Muscle layer of colon (tissue), 2 donors: Measurements from ENCODE around the gene CLCN5.

Experiments used
- H3K27ac ChIP-seq: one replicate; pipeline ENCODE4 v1.7.0; 2013; ENCODE audit warnings: low read depth, mild to moderate bottlenecking, low read length, moderate library complexity
- H3K27me3 ChIP-seq, 2 donors: one replicate each; pipeline ENCODE4 v1.7.0; 2013; ENCODE audit warnings: low read length in 2 of 2, mild to moderate bottlenecking in 2 of 2; ENCODE audit not compliant: insufficient read depth in 2 of 2, control insufficient read depth in 1 of 2
- H3K36me3 ChIP-seq: one replicate; pipeline ENCODE4 v1.7.0; 2013; ENCODE audit warnings: mild to moderate bottlenecking, low read length; ENCODE audit not compliant: insufficient read depth
- H3K4me1 ChIP-seq: one replicate; pipeline ENCODE4 v1.7.0; 2013; ENCODE audit warnings: mild to moderate bottlenecking, low read length; ENCODE audit not compliant: insufficient read depth
- H3K4me3 ChIP-seq, 2 donors: one replicate each; pipeline ENCODE4 v1.7.0; 2013; ENCODE audit warnings: low read length in 2 of 2, low read depth in 1 of 2, mild to moderate bottlenecking in 1 of 2, moderate library complexity in 1 of 2
- H3K9ac ChIP-seq: one replicate; pipeline ENCODE4 v1.7.0; 2013; ENCODE audit warnings: low read length
- H3K9me3 ChIP-seq: one replicate; pipeline ENCODE4 v1.7.0; 2013; ENCODE audit warnings: mild to moderate bottlenecking, low read length
- donor health status: abdominal sarcoma.
- donor health status: Adenocarcinoma of cecum.

Gene CLCN5

GRCh38 chrX:49978176-49978575 lies 55.8 kb downstream of the CLCN5 start:
- no peak overlapping the region for H3K4me3 ChIP-seq
- H3K27me3 ChIP-seq = no peaks in the 10 kb centered on the region
- no peaks in the 10 kb centered on the region for H3K9me3 ChIP-seq
- H3K4me1 ChIP-seq = no peaks in the 10 kb centered on the region
- H3K9ac ChIP-seq = no peak overlapping the region
- no peak overlapping the region for H3K27ac ChIP-seq
- no peaks in the 10 kb centered on the region for H3K36me3 ChIP-seq

- Histone ChIP-seq H3K4me3 (no peak overlapping the region), H3K27me3 (no peaks in the 10 kb centered on the region), H3K27ac (no peak overlapping the region), H3K4me1 (no peaks in the 10 kb centered on the region), H3K36me3 (no peaks in the 10 kb centered on the region), H3K9me3 (no peaks in the 10 kb centered on the region), H3K9ac (no peak overlapping the region)
These were observed 63.7 kb downstream of the CLCN5 start for GRCh38 chrX:49986058-49986457.

- H3K4me3 ChIP-seq = no peak overlapping the region
- H3K27me3 ChIP-seq = no peaks in the 10 kb centered on the region
- no peak overlapping the region for H3K27ac ChIP-seq
- H3K9ac ChIP-seq = no peak overlapping the region
- no peaks in the 10 kb centered on the region for H3K36me3 ChIP-seq
- no peaks in the 10 kb centered on the region for H3K4me1 ChIP-seq
- no peaks in the 10 kb centered on the region for H3K9me3 ChIP-seq
These were observed 65.3 kb downstream of the CLCN5 start for GRCh38 chrX:49987651-49988050.

GRCh38 chrX:49988143-49988542 lies 65.7 kb downstream of the CLCN5 start:
- no peaks in the 10 kb centered on the region for H3K27me3 ChIP-seq

GRCh38 chrX:49991758-49992157 lies 69.4 kb downstream of the CLCN5 start:
- H3K4me1 ChIP-seq = no peaks in the 10 kb centered on the region
- H3K27me3 ChIP-seq = no peaks in the 10 kb centered on the region

More at GRCh38 chrX:49988143-49988542, 65.7 kb downstream of the CLCN5 start:
- no peaks in the 10 kb centered on the region for H3K9me3 ChIP-seq
- H3K27ac ChIP-seq = no peak overlapping the region
- no peaks in the 10 kb centered on the region for H3K4me1 ChIP-seq
- no peaks in the 10 kb centered on the region for H3K36me3 ChIP-seq
- no peak overlapping the region for H3K9ac ChIP-seq
- H3K4me3 ChIP-seq = no peak overlapping the region

GRCh38 chrX:49992853-49993252 lies 70.5 kb downstream of the CLCN5 start:
- H3K4me3 ChIP-seq = no peak overlapping the region
- H3K9ac ChIP-seq = no peak overlapping the region
- no peaks in the 10 kb centered on the region for H3K4me1 ChIP-seq
- H3K27ac ChIP-seq = no peak overlapping the region
- no peaks in the 10 kb centered on the region for H3K27me3 ChIP-seq
- no peaks in the 10 kb centered on the region for H3K9me3 ChIP-seq
- H3K36me3 ChIP-seq = no peaks in the 10 kb centered on the region

More at GRCh38 chrX:49991758-49992157, 69.4 kb downstream of the CLCN5 start:
- H3K9ac ChIP-seq = no peak overlapping the region
- H3K36me3 ChIP-seq = no peaks in the 10 kb centered on the region
- no peak overlapping the region for H3K27ac ChIP-seq
- H3K4me3 ChIP-seq = no peak overlapping the region
- H3K9me3 ChIP-seq = no peaks in the 10 kb centered on the region

GRCh38 chrX:49993661-49994060 lies 71.3 kb downstream of the CLCN5 start:
- H3K27me3 ChIP-seq = no peaks in the 10 kb centered on the region

GRCh38 chrX:49995107-49995731 lies 72.8 kb downstream of the CLCN5 start:
- H3K27me3 ChIP-seq = no peaks in the 10 kb centered on the region
- H3K27ac ChIP-seq = no peak overlapping the region
- no peak overlapping the region for H3K4me3 ChIP-seq
- H3K9ac ChIP-seq = no peak overlapping the region
- no peaks in the 10 kb centered on the region for H3K36me3 ChIP-seq
- no peaks in the 10 kb centered on the region for H3K9me3 ChIP-seq
- H3K4me1 ChIP-seq = no peaks in the 10 kb centered on the region

More at GRCh38 chrX:49993661-49994060, 71.3 kb downstream of the CLCN5 start:
- Histone ChIP-seq H3K9ac (no peak overlapping the region), H3K9me3 (no peaks in the 10 kb centered on the region), H3K27ac (no peak overlapping the region), H3K4me1 (no peaks in the 10 kb centered on the region), H3K36me3 (no peaks in the 10 kb centered on the region), H3K4me3 (no peak overlapping the region)

GRCh38 chrX:49995795-49996455 lies 73.5 kb downstream of the CLCN5 start:
- Histone ChIP-seq H3K27ac (no peak overlapping the region), H3K4me1 (no peaks in the 10 kb centered on the region), H3K27me3 (no peaks in the 10 kb centered on the region), H3K9ac (no peak overlapping the region), H3K4me3 (no peak overlapping the region), H3K36me3 (no peaks in the 10 kb centered on the region), H3K9me3 (no peaks in the 10 kb centered on the region)

- H3K4me1 ChIP-seq = no peaks in the 10 kb centered on the region
- no peaks in the 10 kb centered on the region for H3K36me3 ChIP-seq
- H3K9me3 ChIP-seq = no peaks in the 10 kb centered on the region
- H3K4me3 ChIP-seq = no peak overlapping the region
- H3K27ac ChIP-seq = no peak overlapping the region
- no peaks in the 10 kb centered on the region for H3K27me3 ChIP-seq
- no peak overlapping the region for H3K9ac ChIP-seq
These were observed 74.1 kb downstream of the CLCN5 start for GRCh38 chrX:49996474-49996873.

- Histone ChIP-seq H3K4me3 (no peak overlapping the region), H3K36me3 (no peaks in the 10 kb centered on the region), H3K27me3 (peaks cover 0 to 10% of the 10 kb centered on the region in 2 donors), H3K4me1 (no peaks in the 10 kb centered on the region), H3K9ac (no peak overlapping the region), H3K9me3 (no peaks in the 10 kb centered on the region), H3K27ac (no peak overlapping the region)
These were observed 76.7 kb downstream of the CLCN5 start for GRCh38 chrX:49999087-49999486.
